ENCODE measurements around the gene SDK1.

SDK1 gene

DNA sequence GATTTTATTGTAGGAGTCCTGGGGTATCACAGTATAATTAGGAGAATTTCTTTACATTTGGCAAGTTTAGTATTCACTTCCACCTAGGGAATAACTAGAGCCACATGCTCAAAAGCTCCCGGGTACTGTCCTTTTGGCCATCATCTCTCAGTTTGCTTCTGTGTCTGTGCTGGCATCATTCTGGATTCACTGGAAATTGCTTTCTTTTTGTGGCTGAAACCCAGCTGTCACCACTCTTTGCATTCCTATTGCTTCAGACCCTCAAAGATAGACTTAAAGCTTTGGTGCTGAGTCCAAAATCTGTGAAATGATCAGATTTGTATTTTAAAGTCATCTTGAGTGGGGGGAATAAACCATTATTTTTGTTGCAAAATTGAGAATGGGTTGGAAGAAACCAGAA, 8.9 kb downstream of the SDK1 start:
- DNase-seq (ENCODE audit: low read depth) = no peak
- no peak overlapping the region for H3K4me3 ChIP-seq (ENCODE audit: low read depth, low read length)
- TF ChIP-seq, protein P1, sequence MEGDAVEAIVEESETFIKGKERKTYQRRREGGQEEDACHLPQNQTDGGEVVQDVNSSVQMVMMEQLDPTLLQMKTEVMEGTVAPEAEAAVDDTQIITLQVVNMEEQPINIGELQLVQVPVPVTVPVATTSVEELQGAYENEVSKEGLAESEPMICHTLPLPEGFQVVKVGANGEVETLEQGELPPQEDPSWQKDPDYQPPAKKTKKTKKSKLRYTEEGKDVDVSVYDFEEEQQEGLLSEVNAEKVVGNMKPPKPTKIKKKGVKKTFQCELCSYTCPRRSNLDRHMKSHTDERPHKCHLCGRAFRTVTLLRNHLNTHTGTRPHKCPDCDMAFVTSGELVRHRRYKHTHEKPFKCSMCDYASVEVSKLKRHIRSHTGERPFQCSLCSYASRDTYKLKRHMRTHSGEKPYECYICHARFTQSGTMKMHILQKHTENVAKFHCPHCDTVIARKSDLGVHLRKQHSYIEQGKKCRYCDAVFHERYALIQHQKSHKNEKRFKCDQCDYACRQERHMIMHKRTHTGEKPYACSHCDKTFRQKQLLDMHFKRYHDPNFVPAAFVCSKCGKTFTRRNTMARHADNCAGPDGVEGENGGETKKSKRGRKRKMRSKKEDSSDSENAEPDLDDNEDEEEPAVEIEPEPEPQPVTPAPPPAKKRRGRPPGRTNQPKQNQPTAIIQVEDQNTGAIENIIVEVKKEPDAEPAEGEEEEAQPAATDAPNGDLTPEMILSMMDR (IDR thresholded peaks at IDR 0.05; ENCODE audit: low read depth, low read length) = no peak
- TF ChIP-seq POLR2A (IDR thresholded peaks at IDR 0.05; ENCODE audit: extremely low read depth, insufficient read length) (no peak), MYC (IDR thresholded peaks at IDR 0.05; ENCODE audit: low read depth, low read length) (no peak)
- TF ChIP-seq, protein P2, sequence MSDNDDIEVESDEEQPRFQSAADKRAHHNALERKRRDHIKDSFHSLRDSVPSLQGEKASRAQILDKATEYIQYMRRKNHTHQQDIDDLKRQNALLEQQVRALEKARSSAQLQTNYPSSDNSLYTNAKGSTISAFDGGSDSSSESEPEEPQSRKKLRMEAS (IDR thresholded peaks at IDR 0.05; ENCODE audit: low read depth, low read length) = no peak

DNA sequence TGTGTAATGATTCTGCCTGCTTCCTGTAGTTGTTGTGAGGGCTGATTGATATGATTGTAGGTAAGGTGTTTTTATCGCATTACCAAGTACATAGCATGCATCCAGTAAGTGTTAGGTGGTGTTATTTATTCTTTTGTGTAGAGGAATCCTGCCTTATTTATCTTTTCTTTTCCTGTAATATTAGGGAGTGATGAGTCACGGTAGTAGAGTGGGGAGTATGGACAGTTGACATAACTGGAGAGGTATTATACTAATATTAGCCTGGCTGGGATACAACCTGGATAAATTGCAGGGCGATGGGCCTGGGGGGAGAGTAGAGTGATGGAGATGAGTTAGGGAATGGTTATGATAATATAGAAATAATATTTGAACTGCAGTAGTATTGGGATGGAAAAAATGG, 9.8 kb downstream of the SDK1 start:
- TF ChIP-seq, protein P2 (IDR thresholded peaks at IDR 0.05; ENCODE audit: low read depth, low read length) = no peak
- TF ChIP-seq POLR2A (IDR thresholded peaks at IDR 0.05; ENCODE audit: extremely low read depth, insufficient read length) (no peak), MYC (IDR thresholded peaks at IDR 0.05; ENCODE audit: low read depth, low read length) (no peak)
- DNase-seq (ENCODE audit: low read depth) = no peak
- no peak overlapping the region for H3K4me3 ChIP-seq (ENCODE audit: low read depth, low read length)

DNA sequence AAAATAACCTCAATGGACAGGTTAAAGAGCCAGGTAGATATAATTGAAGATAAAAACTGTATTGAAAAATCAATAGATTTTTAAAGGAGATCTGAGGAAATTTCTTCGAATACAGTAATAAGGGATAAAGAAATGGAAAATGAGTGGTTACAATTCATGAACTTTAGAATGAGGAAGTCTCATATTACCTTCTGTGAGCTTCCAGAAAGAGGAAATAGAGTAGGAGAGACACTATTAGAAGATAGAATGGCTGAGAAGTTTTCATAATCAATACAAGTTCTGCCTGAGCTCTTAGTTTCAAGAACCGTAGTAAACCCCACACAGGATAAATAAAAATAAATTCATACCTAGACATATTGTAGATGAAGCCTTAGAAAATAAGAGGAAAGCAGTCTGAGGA, 11.5 kb downstream of the SDK1 start:
- no peak for DNase-seq (ENCODE audit: low read depth)
- H3K4me3 ChIP-seq (ENCODE audit: low read depth, low read length) = no peak overlapping the region
- TF ChIP-seq MYC (IDR thresholded peaks at IDR 0.05; ENCODE audit: low read depth, low read length) (no peak), POLR2A (IDR thresholded peaks at IDR 0.05; ENCODE audit: extremely low read depth, insufficient read length) (no peak)
- TF ChIP-seq, protein P1 (IDR thresholded peaks at IDR 0.05; ENCODE audit: low read depth, low read length) = no peak
- TF ChIP-seq, protein P2 (IDR thresholded peaks at IDR 0.05; ENCODE audit: low read depth, low read length) = no peak

DNA sequence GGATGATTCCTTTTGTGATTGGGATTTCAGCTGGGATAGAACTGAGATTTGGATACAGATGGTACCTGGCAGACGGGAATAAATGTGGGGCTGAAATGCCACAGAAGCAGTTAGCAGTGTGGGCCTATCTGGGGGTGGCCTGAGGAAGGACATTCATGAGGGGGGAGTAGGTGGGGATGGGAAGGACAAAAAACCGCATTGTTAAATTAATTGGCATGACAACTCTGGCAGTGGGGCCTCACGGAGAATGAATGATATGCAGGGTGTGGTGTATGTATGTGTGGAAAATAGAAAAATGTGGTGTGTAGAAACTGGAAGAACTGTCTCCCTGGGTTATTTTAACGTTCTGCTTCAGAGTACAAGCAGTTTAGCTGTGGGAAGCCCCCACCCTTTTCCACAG, 17.8 kb downstream of the SDK1 start:
- no peak for DNase-seq (ENCODE audit: low read depth)
- TF ChIP-seq, protein P2 (IDR thresholded peaks at IDR 0.05; ENCODE audit: low read depth, low read length) = no peak
- TF ChIP-seq, protein P1 (IDR thresholded peaks at IDR 0.05; ENCODE audit: low read depth, low read length) = no peak
- TF ChIP-seq POLR2A (IDR thresholded peaks at IDR 0.05; ENCODE audit: extremely low read depth, insufficient read length) (no peak), MYC (IDR thresholded peaks at IDR 0.05; ENCODE audit: low read depth, low read length) (no peak)
- no peak overlapping the region for H3K4me3 ChIP-seq (ENCODE audit: low read depth, low read length)

DNA sequence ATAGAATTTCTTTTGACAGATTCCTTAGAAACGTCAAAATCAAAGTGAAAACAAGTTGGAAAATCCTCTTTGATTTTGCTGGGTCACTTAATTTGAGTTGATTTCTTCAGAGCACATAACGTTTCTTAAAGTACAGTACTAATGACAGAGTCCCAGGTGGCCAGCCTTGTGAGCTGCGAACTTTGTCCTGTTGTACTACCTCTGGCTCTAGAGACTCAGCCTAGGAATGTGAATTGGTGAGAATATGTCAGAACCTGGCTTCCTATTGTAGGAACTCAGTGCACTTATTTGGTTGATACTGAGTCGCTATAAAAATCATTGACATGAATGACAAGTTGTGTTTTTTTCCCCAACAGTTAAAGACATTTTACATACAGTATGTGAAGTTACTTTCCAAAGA, 20.2 kb downstream of the SDK1 start:
- TF ChIP-seq, protein P2 (IDR thresholded peaks at IDR 0.05; ENCODE audit: low read depth, low read length) = no peak
- TF ChIP-seq MYC (IDR thresholded peaks at IDR 0.05; ENCODE audit: low read depth, low read length) (no peak), POLR2A (IDR thresholded peaks at IDR 0.05; ENCODE audit: extremely low read depth, insufficient read length) (no peak)
- TF ChIP-seq, protein P1 (IDR thresholded peaks at IDR 0.05; ENCODE audit: low read depth, low read length) = no peak
- DNase-seq (ENCODE audit: low read depth) = no peak
- no peak overlapping the region for H3K4me3 ChIP-seq (ENCODE audit: low read depth, low read length)

DNA sequence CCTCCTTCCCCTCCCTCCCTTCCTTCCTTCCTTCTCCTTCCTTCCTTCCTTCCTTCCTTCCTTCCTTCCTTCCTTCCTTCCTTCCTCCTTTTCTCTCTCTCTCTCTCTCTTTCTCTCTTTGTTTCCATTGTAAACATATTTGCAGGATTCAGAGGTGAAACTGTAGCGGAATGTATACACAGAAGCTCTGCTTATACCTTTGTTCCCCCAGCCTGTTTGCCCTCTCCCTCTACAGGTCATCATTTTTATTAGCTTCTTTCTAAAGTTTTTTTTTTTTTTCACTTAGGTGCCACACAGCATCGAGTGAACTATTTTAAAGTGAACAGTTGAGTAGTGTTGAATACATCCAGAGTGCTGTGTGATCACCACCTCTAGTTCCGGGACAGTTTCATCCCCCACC, 20.7 kb downstream of the SDK1 start:
- TF ChIP-seq, protein P2 (IDR thresholded peaks at IDR 0.05; ENCODE audit: low read depth, low read length) = no peak
- TF ChIP-seq MYC (IDR thresholded peaks at IDR 0.05; ENCODE audit: low read depth, low read length) = no peak
- no peak for TF ChIP-seq POLR2A (IDR thresholded peaks at IDR 0.05; ENCODE audit: extremely low read depth, insufficient read length)
- TF ChIP-seq, protein P1 (IDR thresholded peaks at IDR 0.05; ENCODE audit: low read depth, low read length) = no peak
- no peak overlapping the region for H3K4me3 ChIP-seq (ENCODE audit: low read depth, low read length)
- DNase-seq (ENCODE audit: low read depth) = no peak

All from NB4 (cell line).